ENCODE measurements around the gene PPP4R2.

DNA sequence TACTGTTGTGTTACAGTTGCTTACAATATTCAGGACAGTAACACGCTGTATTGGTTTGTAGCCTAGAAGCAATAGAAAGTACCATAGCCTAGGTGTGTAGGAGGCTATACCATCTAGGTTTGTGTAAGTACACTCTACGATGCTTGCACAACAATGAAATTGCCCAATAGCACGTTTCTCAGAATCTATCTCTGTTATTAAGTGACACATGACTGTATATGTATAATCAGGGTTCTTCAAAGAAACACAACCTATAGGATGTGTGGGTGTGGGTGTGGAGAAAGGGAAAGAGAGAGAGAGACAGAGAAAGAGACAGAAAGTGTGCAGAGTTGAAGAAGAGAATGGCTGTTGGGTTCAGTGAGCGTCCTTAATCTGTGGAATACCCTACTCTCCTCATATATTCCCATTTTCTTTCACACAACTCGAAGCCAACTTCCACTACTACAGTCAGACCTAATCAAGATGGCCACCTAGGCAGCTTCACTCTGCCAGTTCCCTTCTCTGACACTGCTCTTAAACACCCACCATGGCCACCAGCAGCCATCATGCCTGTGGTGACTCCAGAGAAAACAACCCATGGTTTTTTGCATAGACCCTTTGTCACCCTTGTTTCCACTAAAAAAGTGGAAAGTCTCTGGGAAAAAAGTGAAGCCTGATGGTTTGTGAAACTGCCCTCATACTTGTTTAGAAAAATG is 5.8 kb upstream of the PPP4R2 start:
- TF ChIP-seq, protein P1, sequence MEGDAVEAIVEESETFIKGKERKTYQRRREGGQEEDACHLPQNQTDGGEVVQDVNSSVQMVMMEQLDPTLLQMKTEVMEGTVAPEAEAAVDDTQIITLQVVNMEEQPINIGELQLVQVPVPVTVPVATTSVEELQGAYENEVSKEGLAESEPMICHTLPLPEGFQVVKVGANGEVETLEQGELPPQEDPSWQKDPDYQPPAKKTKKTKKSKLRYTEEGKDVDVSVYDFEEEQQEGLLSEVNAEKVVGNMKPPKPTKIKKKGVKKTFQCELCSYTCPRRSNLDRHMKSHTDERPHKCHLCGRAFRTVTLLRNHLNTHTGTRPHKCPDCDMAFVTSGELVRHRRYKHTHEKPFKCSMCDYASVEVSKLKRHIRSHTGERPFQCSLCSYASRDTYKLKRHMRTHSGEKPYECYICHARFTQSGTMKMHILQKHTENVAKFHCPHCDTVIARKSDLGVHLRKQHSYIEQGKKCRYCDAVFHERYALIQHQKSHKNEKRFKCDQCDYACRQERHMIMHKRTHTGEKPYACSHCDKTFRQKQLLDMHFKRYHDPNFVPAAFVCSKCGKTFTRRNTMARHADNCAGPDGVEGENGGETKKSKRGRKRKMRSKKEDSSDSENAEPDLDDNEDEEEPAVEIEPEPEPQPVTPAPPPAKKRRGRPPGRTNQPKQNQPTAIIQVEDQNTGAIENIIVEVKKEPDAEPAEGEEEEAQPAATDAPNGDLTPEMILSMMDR (IDR thresholded peaks at IDR 0.05; ENCODE audit: control extremely low read depth in 1 of 3, insufficient read depth in 1 of 3, low read depth in 1 of 3, low read length in 3 of 3) = no peak
- TF ChIP-seq, protein P2, sequence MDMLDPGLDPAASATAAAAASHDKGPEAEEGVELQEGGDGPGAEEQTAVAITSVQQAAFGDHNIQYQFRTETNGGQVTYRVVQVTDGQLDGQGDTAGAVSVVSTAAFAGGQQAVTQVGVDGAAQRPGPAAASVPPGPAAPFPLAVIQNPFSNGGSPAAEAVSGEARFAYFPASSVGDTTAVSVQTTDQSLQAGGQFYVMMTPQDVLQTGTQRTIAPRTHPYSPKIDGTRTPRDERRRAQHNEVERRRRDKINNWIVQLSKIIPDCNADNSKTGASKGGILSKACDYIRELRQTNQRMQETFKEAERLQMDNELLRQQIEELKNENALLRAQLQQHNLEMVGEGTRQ (IDR thresholded peaks at IDR 0.05; ENCODE audit: low read length) = no peak
- TF ChIP-seq TBP (IDR thresholded peaks at IDR 0.05; ENCODE audit: low read depth, low read length) (no peak), TCF12 (IDR thresholded peaks at IDR 0.05; ENCODE audit: low read depth, low read length) (no peak), NRF1 (IDR thresholded peaks at IDR 0.05; ENCODE audit: low read depth, low read length) (no peak)

Measured in H1 (cell line).